Hepatocyte (in vitro differentiated cells): ENCODE results near the gene LECT2. TPM values are rescaled to one million over a fixed set of nuclear protein-coding genes. Genes with fewer than 3 reads are reported as not detected.
A peak's percentile ranks its signal among the peaks of the same experiment; 100 is the strongest.

Source experiments
- DNase-seq: peaks from one replicate; pipeline ENCODE4 v3.0.0-alpha.2; 2016; ENCODE audit warnings: low spot score
- H2AFZ ChIP-seq: fragments of 200-600 bp; sonication (generic); 2 replicates; pipeline ENCODE4 v1.6.0; 2016; ENCODE audit warnings: antibody characterized with exemption, mild to moderate bottlenecking
- H3K27ac ChIP-seq: fragments of 200-600 bp; sonication (generic); 2 replicates; pipeline ENCODE4 v1.5.1; 2016; ENCODE audit warnings: mild to moderate bottlenecking
- H3K27me3 ChIP-seq: fragments of 200-600 bp; sonication (generic); 2 replicates; pipeline ENCODE4 v1.6.1; 2016
- H3K36me3 ChIP-seq: fragments of 200-600 bp; sonication (generic); replicated peaks from 2 replicates; pipeline ENCODE4 v1.5.1; 2016; ENCODE audit warnings: low read depth; ENCODE audit not compliant: insufficient read depth
- H3K4me1 ChIP-seq: fragments of 200-600 bp; sonication (generic); 2 replicates; pipeline ENCODE4 v1.5.1; 2016; ENCODE audit warnings: mild to moderate bottlenecking, moderate library complexity; ENCODE audit not compliant: insufficient read depth
- H3K4me2 ChIP-seq: fragments of 200-600 bp; sonication (generic); 2 replicates; pipeline ENCODE4 v1.6.0; 2016
- H3K4me3 ChIP-seq: fragments of 200-600 bp; sonication (generic); 2 replicates; pipeline ENCODE4 v1.5.1; 2016; ENCODE audit warnings: mild to moderate bottlenecking
- H3K79me2 ChIP-seq: fragments of 200-600 bp; sonication (generic); 2 replicates; pipeline ENCODE4 v1.6.0; 2017; ENCODE audit warnings: mild to moderate bottlenecking
- H3K9me2 ChIP-seq: fragments of 200-600 bp; sonication (generic); replicated peaks from 2 replicates; pipeline ENCODE4 v1.6.0; 2017; ENCODE audit warnings: mild to moderate bottlenecking; ENCODE audit not compliant: insufficient read depth
- H3K9me3 ChIP-seq: fragments of 200-600 bp; sonication (generic); 2 replicates; pipeline ENCODE4 v1.5.1; 2016; ENCODE audit warnings: low read depth, mild to moderate bottlenecking
- H4K20me1 ChIP-seq: fragments of 200-600 bp; sonication (generic); 2 replicates; pipeline ENCODE4 v1.6.0; 2016; ENCODE audit warnings: mild to moderate bottlenecking; ENCODE audit not compliant: insufficient read depth, poor library complexity, severe bottlenecking
- EZH2 ChIP-seq: fragments of 200-600 bp; sonication (generic); IDR thresholded peaks from 2 replicates; pipeline ENCODE4 v1.6.1; 2016; ENCODE audit warnings: antibody characterized with exemption, mild to moderate bottlenecking, borderline replicate concordance
- EZH2phosphoT487 ChIP-seq: fragments of 200-600 bp; sonication (generic); IDR thresholded peaks from one replicate; pipeline ENCODE4 v1.6.1; 2018; ENCODE audit warnings: antibody characterized with exemption, mild to moderate bottlenecking, low read depth, moderate library complexity; ENCODE audit not compliant: unreplicated experiment, severe bottlenecking
- WGBS: methylation state at CpG from one replicate; pipeline ENCODE4 v1.1.6; 2016; ENCODE audit warnings: low lambda C conversion rate; ENCODE audit errors: missing lambda C conversion rate; 5-methylcytosine and 5-hydroxymethylcytosine counted together
- polyA plus RNA-seq: library from polyadenylated mRNA; unstranded; fragments of >200 nt; fragmentation: Nextera tagmentation; extraction: Ambion mirVana; gene quantifications from 2 replicates; pipeline ENCODE4 v1.2.1, GENCODE V29; 2016
- total RNA-seq: library from RNA; depleted of rRNA; stranded (reverse); fragments of >200 nt; gene quantifications from 2 replicates; pipeline ENCODE4 v1.2.3, GENCODE V29; 2014
- TF ChIP-seq, protein P1 (sequence below): fragments of 200-600 bp; sonication (generic); IDR thresholded peaks from 2 replicates; pipeline ENCODE4 v1.5.1; 2016; ENCODE audit warnings: antibody characterized with exemption, mild to moderate bottlenecking; ENCODE audit not compliant: poor library complexity

Gene LECT2
- total and polyA plus RNA-seq, 2 experiments from 2014 or later = 12.3 to 29.6 TPM

DNA sequence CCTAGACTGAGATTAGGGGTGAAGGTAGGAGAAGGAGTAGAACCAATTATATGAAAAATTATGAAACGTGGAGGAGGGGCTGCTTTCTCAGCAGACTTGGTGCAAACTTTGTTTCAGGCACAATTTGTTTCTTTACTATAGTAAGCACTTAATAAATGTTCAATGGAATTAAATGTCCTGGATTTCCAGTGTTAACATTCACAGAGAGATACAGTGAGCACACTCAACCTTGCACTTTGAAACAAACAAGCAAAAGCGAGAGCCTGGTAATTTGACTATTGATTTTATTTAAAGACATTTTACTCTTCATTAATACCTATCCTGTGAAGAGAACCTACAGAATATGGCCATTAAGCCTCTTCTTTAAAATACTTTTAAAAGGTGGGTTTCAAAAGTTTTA, 933 bp downstream of the LECT2 start:
- H4K20me1 ChIP-seq = no peaks in the 10 kb centered on the region
- no peaks in the 10 kb centered on the region for H3K27me3 ChIP-seq
- DNase-seq = no peak
- peaks cover 4% of the 10 kb centered on the region for H3K4me1 ChIP-seq
- H3K4me2 ChIP-seq = no peak overlapping the region
- no peaks in the 10 kb centered on the region for H3K9me3 ChIP-seq
- no peak overlapping the region for H3K4me3 ChIP-seq
- 82% methylated on average over 2 of the region's 2 CpGs for WGBS
- H3K9me2 ChIP-seq = no peaks in the 10 kb centered on the region
- TF ChIP-seq, protein P1, sequence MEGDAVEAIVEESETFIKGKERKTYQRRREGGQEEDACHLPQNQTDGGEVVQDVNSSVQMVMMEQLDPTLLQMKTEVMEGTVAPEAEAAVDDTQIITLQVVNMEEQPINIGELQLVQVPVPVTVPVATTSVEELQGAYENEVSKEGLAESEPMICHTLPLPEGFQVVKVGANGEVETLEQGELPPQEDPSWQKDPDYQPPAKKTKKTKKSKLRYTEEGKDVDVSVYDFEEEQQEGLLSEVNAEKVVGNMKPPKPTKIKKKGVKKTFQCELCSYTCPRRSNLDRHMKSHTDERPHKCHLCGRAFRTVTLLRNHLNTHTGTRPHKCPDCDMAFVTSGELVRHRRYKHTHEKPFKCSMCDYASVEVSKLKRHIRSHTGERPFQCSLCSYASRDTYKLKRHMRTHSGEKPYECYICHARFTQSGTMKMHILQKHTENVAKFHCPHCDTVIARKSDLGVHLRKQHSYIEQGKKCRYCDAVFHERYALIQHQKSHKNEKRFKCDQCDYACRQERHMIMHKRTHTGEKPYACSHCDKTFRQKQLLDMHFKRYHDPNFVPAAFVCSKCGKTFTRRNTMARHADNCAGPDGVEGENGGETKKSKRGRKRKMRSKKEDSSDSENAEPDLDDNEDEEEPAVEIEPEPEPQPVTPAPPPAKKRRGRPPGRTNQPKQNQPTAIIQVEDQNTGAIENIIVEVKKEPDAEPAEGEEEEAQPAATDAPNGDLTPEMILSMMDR = no peak
- no peak for TF ChIP-seq EZH2
- TF ChIP-seq EZH2phosphoT487 = no peak
- H3K27ac ChIP-seq = no peak overlapping the region
- no peak overlapping the region for H2AFZ ChIP-seq
- H3K36me3 ChIP-seq = no peaks in the 10 kb centered on the region
- H3K79me2 ChIP-seq = no peaks in the 10 kb centered on the region

DNA sequence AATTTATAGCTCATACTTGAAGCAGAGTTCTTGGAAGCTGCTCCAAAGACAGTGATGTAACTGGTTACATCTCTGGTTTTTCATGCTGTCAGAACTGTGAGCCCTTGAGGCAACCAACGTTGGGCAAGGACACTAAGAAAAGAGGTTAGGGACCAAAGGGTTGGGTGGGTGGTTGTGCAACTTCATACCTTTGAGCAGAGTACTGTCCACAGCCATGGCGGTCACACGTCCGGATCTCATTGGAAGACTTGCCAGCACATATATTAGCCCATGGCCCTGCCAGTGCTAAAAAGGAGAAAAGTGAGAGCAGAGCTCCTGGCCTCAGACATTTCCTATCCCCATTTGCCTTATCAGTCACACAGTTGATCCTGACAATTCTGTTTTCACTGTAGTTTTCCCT, 2.1 kb downstream of the LECT2 start:
- no peak overlapping the region for H3K27ac ChIP-seq
- no peak for TF ChIP-seq EZH2
- TF ChIP-seq, protein P1 = no peak
- no peak for TF ChIP-seq EZH2phosphoT487
- no peak for DNase-seq
- no peak overlapping the region for H2AFZ ChIP-seq
- no peaks in the 10 kb centered on the region for H3K9me3 ChIP-seq
- H3K4me1 ChIP-seq = peaks cover 4% of the 10 kb centered on the region
- 92% methylated on average over 4 of the region's 4 CpGs for WGBS
- no peaks in the 10 kb centered on the region for H3K27me3 ChIP-seq
- H4K20me1 ChIP-seq = no peaks in the 10 kb centered on the region
- no peaks in the 10 kb centered on the region for H3K36me3 ChIP-seq
- no peaks in the 10 kb centered on the region for H3K79me2 ChIP-seq
- H3K4me2 ChIP-seq = no peak overlapping the region
- no peaks in the 10 kb centered on the region for H3K9me2 ChIP-seq
- no peak overlapping the region for H3K4me3 ChIP-seq

DNA sequence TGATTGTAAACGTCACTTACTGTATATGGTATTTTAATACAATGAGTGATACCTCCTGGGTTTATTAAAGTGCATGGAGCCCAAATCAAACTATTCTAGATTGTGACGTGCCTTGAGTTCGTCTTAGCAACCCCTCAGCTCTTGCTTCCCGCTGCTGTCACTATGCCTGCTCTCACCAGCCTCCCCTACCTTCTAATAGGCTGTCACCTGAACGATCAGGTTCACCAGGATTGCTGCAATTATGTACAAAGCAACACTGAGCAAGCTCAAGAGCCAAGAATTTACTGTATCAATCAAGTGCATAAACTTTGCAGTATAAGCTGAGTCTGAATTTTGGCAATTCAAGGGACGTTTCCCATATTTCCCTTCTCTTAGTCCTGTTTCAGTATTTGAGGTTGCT, 3.0 kb downstream of the LECT2 start:
- no peaks in the 10 kb centered on the region for H3K9me3 ChIP-seq
- no peak overlapping the region for H3K4me3 ChIP-seq
- no peaks in the 10 kb centered on the region for H3K79me2 ChIP-seq
- no peak overlapping the region for H3K4me2 ChIP-seq
- TF ChIP-seq, protein P1 = no peak
- TF ChIP-seq EZH2 (no peak), EZH2phosphoT487 (no peak)
- DNase-seq = peak; percentile 12
- no peaks in the 10 kb centered on the region for H4K20me1 ChIP-seq
- H3K36me3 ChIP-seq = no peaks in the 10 kb centered on the region
- 74% methylated on average over 6 of the region's 6 CpGs for WGBS
- no peaks in the 10 kb centered on the region for H3K9me2 ChIP-seq
- H3K27ac ChIP-seq = no peak overlapping the region
- no peak overlapping the region for H2AFZ ChIP-seq
- H3K27me3 ChIP-seq = no peaks in the 10 kb centered on the region
- H3K4me1 ChIP-seq = peaks cover 4% of the 10 kb centered on the region

DNA sequence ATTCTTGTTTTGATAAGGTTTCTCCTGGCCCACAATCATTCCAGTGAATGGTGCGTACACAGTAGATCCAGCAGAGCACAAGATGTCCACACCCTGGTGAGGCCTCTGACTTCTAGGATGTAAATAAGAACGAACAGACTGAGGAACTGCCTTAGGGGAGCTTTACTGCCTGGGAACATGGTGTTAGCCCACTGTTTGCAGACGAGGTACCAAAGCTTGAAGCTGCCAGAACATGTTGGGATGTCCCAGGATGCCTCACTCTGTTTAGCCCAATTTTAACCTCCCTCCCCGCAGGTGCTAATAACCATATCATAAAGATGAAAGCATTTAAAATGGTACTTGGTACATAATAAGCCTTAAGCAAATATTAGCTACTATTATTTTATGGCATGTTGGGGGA, 3.5 kb downstream of the LECT2 start:
- Histone ChIP-seq H3K9me3 (no peaks in the 10 kb centered on the region), H3K27me3 (no peaks in the 10 kb centered on the region), H3K4me2 (peak overlapping the region; percentile 21), H3K79me2 (no peaks in the 10 kb centered on the region), H3K36me3 (no peaks in the 10 kb centered on the region), H3K4me1 (peaks cover 4% of the 10 kb centered on the region), H3K4me3 (no peak overlapping the region), H2AFZ (no peak overlapping the region), H3K27ac (peak overlapping the region; percentile 20), H3K9me2 (no peaks in the 10 kb centered on the region), H4K20me1 (no peaks in the 10 kb centered on the region)
- TF ChIP-seq, protein P1 = no peak
- WGBS = 49% methylated on average over 4 of the region's 4 CpGs
- peak; percentile 28 for DNase-seq
